GM23338 (cell line): ENCODE measurements around the gene P2RX4. TPM values are rescaled to one million over a fixed set of nuclear protein-coding genes. Genes with fewer than 3 reads are reported as not detected.

Source experiments
- ATAC-seq: fragments of 200-7000 bp; cut with Tn5 transposase; 3 replicates; pipeline ENCODE4 v1.9.1; 2020
- DNase-seq: peaks from one replicate; pipeline ENCODE4 v3.0.0-alpha.2; 2015; ENCODE audit warnings: low spot score
- H2AFZ ChIP-seq: fragments of 200-600 bp; sonication (generic); 2 replicates; pipeline ENCODE4 v1.8.0; 2016; ENCODE audit warnings: antibody characterized with exemption, mild to moderate bottlenecking, moderate library complexity
- H3F3A ChIP-seq: fragments of 200-600 bp; sonication (generic); replicated peaks from 2 replicates; pipeline ENCODE4 v1.8.0; 2017; ENCODE audit warnings: antibody characterized with exemption, mixed run types, low read depth
- H3K27ac ChIP-seq: fragments of 200-600 bp; sonication (generic); 2 replicates; pipeline ENCODE4 v1.6.1; 2016; ENCODE audit warnings: low read depth
- H3K27me3 ChIP-seq: fragments of 200-600 bp; sonication (generic); 2 replicates; pipeline ENCODE4 v1.8.0; 2016; ENCODE audit warnings: mild to moderate bottlenecking, mixed run types, moderate library complexity; ENCODE audit not compliant: insufficient read depth
- H3K36me3 ChIP-seq: fragments of 200-600 bp; sonication (generic); 2 replicates; pipeline ENCODE4 v1.8.0; 2016; ENCODE audit warnings: mild to moderate bottlenecking; ENCODE audit not compliant: insufficient read depth
- H3K4me1 ChIP-seq: fragments of 200-600 bp; sonication (generic); 2 replicates; pipeline ENCODE4 v1.8.0; 2016; ENCODE audit warnings: mild to moderate bottlenecking, moderate library complexity; ENCODE audit not compliant: insufficient read depth
- H3K4me2 ChIP-seq: fragments of 200-600 bp; sonication (generic); 2 replicates; pipeline ENCODE4 v1.7.1; 2017; ENCODE audit warnings: mixed run types
- H3K4me3 ChIP-seq: fragments of 200-600 bp; sonication (generic); 2 replicates; pipeline ENCODE4 v1.6.1; 2016; ENCODE audit warnings: mixed run types
- H3K79me2 ChIP-seq: fragments of 200-600 bp; sonication (generic); replicated peaks from 2 replicates; pipeline ENCODE4 v1.8.0; 2017; ENCODE audit warnings: mild to moderate bottlenecking; ENCODE audit not compliant: insufficient read depth
- H3K9me2 ChIP-seq: fragments of 200-600 bp; sonication (generic); 2 replicates; pipeline ENCODE4 v1.8.0; 2017; ENCODE audit not compliant: insufficient read depth
- H4K20me1 ChIP-seq: fragments of 200-600 bp; sonication (generic); replicated peaks from 2 replicates; pipeline ENCODE4 v1.8.0; 2017; ENCODE audit warnings: mild to moderate bottlenecking; ENCODE audit not compliant: insufficient read depth
- H3K27ac Mint-ChIP-seq: 2 replicates; pipeline ENCODE4 v1.8.0; 2020; ENCODE audit warnings: inconsistent platforms, mild to moderate bottlenecking, moderate library complexity, mixed read lengths
- H3K27me3 Mint-ChIP-seq: 3 replicates; pipeline ENCODE4 v1.8.0; 2022; ENCODE audit warnings: low read depth, mild to moderate bottlenecking, moderate library complexity, mixed read lengths, inconsistent platforms; ENCODE audit not compliant: insufficient read depth, poor library complexity
- H3K36me3 Mint-ChIP-seq: 3 replicates; pipeline ENCODE4 v1.8.0; 2021; ENCODE audit warnings: low read depth, mild to moderate bottlenecking, inconsistent platforms, moderate library complexity, mixed read lengths
- H3K4me1 Mint-ChIP-seq: 3 replicates; pipeline ENCODE4 v1.8.0; 2020; ENCODE audit warnings: mild to moderate bottlenecking, inconsistent platforms, mixed read lengths
- H3K4me3 Mint-ChIP-seq: 3 replicates; pipeline ENCODE4 v1.8.0; 2021; ENCODE audit warnings: moderate library complexity, mild to moderate bottlenecking, inconsistent platforms, mixed read lengths
- H3K9me3 Mint-ChIP-seq: 3 replicates; pipeline ENCODE4 v1.8.0; 2020; ENCODE audit warnings: moderate library complexity, mild to moderate bottlenecking, inconsistent platforms, mixed read lengths
- CREB1 ChIP-seq: fragments of 250-450 bp; sonication (Bioruptor Pico); IDR thresholded peaks from 2 replicates; pipeline ENCODE4 v1.5.0; 2020; ENCODE audit warnings: low read depth, mild to moderate bottlenecking, moderate library complexity
- EZH2 ChIP-seq: fragments of 200-600 bp; sonication (generic); IDR thresholded peaks from one replicate; pipeline ENCODE4 v1.8.0; 2017; ENCODE audit warnings: antibody characterized with exemption, mild to moderate bottlenecking, low read depth; ENCODE audit not compliant: unreplicated experiment
- EZH2phosphoT487 ChIP-seq: fragments of 200-600 bp; sonication (generic); IDR thresholded peaks from one replicate; pipeline ENCODE4 v1.8.1; 2018; ENCODE audit warnings: antibody characterized with exemption; ENCODE audit not compliant: unreplicated experiment
- JUNB ChIP-seq: IDR thresholded peaks from one replicate; pipeline ENCODE4 v1.6.1; 2016; ENCODE audit warnings: antibody characterized with exemption; ENCODE audit not compliant: unreplicated experiment
- NANOG ChIP-seq: IDR thresholded peaks from 2 replicates; pipeline ENCODE4 v1.6.1; 2016; ENCODE audit warnings: antibody characterized with exemption, borderline replicate concordance
- POLR2AphosphoS5 ChIP-seq: IDR thresholded peaks from 2 replicates; pipeline ENCODE4 v1.6.1; 2016; ENCODE audit warnings: antibody characterized with exemption, low read depth
- STAT1 ChIP-seq: IDR thresholded peaks from one replicate; pipeline ENCODE4 v1.6.1; 2016; ENCODE audit warnings: antibody characterized with exemption; ENCODE audit not compliant: unreplicated experiment
- ZNF114 ChIP-seq: fragments of 250-450 bp; sonication (Bioruptor Pico); IDR thresholded peaks from 2 replicates; pipeline ENCODE4 v1.5.0; 2020; ENCODE audit warnings: mild to moderate bottlenecking, moderate library complexity
- ZNF331 ChIP-seq: fragments of 250-450 bp; sonication (Bioruptor Pico); IDR thresholded peaks from 2 replicates; pipeline ENCODE4 v1.5.0; 2020; ENCODE audit warnings: low read depth, mild to moderate bottlenecking, moderate library complexity
- polyA plus RNA-seq: library from polyadenylated mRNA; unstranded; fragments of >200 nt; fragmentation: Nextera tagmentation; extraction: Ambion mirVana; gene quantifications from 2 replicates; pipeline ENCODE4 v1.2.1, GENCODE V29; 2016
- total RNA-seq: library from RNA; depleted of rRNA; stranded (reverse); fragments of >200 nt; shearing (Covaris generic); gene quantifications from 2 replicates; pipeline ENCODE4 v1.2.3, GENCODE V29; 2014
- TF ChIP-seq, protein P1 (sequence below): fragments of 250-450 bp; sonication (Bioruptor Pico); IDR thresholded peaks from 2 replicates; pipeline ENCODE4 v1.5.0; 2020; ENCODE audit warnings: mild to moderate bottlenecking, moderate library complexity
- TF ChIP-seq, protein P2 (sequence below): IDR thresholded peaks from 2 replicates; pipeline ENCODE4 v1.6.1; 2016; ENCODE audit warnings: antibody characterized with exemption
- TF ChIP-seq, protein P3 (sequence below): IDR thresholded peaks from one replicate; pipeline ENCODE4 v1.6.1; 2018; ENCODE audit warnings: antibody characterized with exemption; ENCODE audit not compliant: unreplicated experiment
- TF ChIP-seq, protein P4 (sequence below), 2 experiments: fragments of 200-600 bp in 1 of 2; sonication (generic) in 1 of 2; conservative IDR thresholded peaks; 2 replicates each; pipeline versions ENCODE4 v1.5.1 to v1.6.1; 2016 to 2017; ENCODE audit warnings: antibody characterized with exemption in 2 of 2, low read depth in 2 of 2, mild to moderate bottlenecking in 2 of 2, moderate library complexity in 1 of 2

Gene P2RX4
- total and polyA plus RNA-seq, 2 experiments from 2014 or later, result 5.6 to 18.9 TPM

DNA sequence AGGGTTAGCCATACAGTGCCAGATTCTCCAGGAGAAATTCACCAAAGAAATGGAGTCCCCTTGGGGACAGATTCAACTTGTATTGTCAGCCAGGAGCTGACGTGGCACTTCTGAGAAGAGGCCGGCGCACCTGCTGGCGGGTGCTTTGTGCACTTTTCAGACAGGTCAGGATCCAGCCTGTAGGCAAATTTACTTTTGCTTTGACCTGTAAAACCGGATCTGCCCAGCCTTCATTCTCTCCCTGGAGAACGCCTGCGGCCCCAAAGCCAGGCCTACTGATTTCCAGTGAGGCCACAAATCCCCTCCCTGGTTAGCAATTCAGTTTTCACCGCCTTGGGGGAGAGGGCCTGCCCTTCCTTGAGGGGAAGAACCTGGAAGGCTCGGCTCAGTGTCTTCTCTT is 17.4 kb downstream of the P2RX4 start:
- Mint-ChIP-seq H3K36me3 (peaks cover 3% of the 10 kb centered on the region; the same call in 1 of the 3 replicates), H3K27me3 (peaks cover 2% of the 10 kb centered on the region), H3K27ac (no peak overlapping the region), H3K9me3 (no peaks in the 10 kb centered on the region), H3K4me1 (peaks cover 3% of the 10 kb centered on the region; the same call in 2 of the 3 replicates), H3K4me3 (no peak overlapping the region)
- TF ChIP-seq JUNB (no peak), NANOG (no peak), ZNF114 (CRISPR knock-in tag) (no peak), POLR2AphosphoS5 (no peak), EZH2phosphoT487 (no peak), STAT1 (no peak), CREB1 (CRISPR knock-in tag) (no peak), ZNF331 (CRISPR knock-in tag) (no peak), EZH2 (no peak)
- TF ChIP-seq, protein P1, sequence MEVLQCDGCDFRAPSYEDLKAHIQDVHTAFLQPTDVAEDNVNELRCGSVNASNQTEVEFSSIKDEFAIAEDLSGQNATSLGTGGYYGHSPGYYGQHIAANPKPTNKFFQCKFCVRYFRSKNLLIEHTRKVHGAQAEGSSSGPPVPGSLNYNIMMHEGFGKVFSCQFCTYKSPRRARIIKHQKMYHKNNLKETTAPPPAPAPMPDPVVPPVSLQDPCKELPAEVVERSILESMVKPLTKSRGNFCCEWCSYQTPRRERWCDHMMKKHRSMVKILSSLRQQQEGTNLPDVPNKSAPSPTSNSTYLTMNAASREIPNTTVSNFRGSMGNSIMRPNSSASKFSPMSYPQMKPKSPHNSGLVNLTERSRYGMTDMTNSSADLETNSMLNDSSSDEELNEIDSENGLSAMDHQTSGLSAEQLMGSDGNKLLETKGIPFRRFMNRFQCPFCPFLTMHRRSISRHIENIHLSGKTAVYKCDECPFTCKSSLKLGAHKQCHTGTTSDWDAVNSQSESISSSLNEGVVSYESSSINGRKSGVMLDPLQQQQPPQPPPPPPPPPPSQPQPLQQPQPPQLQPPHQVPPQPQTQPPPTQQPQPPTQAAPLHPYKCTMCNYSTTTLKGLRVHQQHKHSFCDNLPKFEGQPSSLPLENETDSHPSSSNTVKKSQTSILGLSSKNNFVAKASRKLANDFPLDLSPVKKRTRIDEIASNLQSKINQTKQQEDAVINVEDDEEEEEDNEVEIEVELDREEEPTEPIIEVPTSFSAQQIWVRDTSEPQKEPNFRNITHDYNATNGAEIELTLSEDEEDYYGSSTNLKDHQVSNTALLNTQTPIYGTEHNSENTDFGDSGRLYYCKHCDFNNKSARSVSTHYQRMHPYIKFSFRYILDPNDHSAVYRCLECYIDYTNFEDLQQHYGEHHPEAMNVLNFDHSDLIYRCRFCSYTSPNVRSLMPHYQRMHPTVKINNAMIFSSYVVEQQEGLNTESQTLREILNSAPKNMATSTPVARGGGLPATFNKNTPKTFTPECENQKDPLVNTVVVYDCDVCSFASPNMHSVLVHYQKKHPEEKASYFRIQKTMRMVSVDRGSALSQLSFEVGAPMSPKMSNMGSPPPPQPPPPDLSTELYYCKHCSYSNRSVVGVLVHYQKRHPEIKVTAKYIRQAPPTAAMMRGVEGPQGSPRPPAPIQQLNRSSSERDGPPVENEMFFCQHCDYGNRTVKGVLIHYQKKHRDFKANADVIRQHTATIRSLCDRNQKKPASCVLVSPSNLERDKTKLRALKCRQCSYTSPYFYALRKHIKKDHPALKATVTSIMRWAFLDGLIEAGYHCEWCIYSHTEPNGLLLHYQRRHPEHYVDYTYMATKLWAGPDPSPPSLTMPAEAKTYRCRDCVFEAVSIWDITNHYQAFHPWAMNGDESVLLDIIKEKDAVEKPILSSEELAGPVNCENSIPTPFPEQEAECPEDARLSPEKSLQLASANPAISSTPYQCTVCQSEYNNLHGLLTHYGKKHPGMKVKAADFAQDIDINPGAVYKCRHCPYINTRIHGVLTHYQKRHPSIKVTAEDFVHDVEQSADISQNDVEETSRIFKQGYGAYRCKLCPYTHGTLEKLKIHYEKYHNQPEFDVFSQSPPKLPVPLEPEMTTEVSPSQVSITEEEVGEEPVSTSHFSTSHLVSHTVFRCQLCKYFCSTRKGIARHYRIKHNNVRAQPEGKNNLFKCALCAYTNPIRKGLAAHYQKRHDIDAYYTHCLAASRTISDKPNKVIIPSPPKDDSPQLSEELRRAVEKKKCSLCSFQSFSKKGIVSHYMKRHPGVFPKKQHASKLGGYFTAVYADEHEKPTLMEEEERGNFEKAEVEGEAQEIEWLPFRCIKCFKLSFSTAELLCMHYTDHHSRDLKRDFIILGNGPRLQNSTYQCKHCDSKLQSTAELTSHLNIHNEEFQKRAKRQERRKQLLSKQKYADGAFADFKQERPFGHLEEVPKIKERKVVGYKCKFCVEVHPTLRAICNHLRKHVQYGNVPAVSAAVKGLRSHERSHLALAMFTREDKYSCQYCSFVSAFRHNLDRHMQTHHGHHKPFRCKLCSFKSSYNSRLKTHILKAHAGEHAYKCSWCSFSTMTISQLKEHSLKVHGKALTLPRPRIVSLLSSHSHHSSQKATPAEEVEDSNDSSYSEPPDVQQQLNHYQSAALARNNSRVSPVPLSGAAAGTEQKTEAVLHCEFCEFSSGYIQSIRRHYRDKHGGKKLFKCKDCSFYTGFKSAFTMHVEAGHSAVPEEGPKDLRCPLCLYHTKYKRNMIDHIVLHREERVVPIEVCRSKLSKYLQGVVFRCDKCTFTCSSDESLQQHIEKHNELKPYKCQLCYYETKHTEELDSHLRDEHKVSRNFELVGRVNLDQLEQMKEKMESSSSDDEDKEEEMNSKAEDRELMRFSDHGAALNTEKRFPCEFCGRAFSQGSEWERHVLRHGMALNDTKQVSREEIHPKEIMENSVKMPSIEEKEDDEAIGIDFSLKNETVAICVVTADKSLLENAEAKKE (CRISPR knock-in tag), result no peak
- TF ChIP-seq, protein P2, sequence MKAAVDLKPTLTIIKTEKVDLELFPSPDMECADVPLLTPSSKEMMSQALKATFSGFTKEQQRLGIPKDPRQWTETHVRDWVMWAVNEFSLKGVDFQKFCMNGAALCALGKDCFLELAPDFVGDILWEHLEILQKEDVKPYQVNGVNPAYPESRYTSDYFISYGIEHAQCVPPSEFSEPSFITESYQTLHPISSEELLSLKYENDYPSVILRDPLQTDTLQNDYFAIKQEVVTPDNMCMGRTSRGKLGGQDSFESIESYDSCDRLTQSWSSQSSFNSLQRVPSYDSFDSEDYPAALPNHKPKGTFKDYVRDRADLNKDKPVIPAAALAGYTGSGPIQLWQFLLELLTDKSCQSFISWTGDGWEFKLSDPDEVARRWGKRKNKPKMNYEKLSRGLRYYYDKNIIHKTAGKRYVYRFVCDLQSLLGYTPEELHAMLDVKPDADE, result no peak
- TF ChIP-seq, protein P3, sequence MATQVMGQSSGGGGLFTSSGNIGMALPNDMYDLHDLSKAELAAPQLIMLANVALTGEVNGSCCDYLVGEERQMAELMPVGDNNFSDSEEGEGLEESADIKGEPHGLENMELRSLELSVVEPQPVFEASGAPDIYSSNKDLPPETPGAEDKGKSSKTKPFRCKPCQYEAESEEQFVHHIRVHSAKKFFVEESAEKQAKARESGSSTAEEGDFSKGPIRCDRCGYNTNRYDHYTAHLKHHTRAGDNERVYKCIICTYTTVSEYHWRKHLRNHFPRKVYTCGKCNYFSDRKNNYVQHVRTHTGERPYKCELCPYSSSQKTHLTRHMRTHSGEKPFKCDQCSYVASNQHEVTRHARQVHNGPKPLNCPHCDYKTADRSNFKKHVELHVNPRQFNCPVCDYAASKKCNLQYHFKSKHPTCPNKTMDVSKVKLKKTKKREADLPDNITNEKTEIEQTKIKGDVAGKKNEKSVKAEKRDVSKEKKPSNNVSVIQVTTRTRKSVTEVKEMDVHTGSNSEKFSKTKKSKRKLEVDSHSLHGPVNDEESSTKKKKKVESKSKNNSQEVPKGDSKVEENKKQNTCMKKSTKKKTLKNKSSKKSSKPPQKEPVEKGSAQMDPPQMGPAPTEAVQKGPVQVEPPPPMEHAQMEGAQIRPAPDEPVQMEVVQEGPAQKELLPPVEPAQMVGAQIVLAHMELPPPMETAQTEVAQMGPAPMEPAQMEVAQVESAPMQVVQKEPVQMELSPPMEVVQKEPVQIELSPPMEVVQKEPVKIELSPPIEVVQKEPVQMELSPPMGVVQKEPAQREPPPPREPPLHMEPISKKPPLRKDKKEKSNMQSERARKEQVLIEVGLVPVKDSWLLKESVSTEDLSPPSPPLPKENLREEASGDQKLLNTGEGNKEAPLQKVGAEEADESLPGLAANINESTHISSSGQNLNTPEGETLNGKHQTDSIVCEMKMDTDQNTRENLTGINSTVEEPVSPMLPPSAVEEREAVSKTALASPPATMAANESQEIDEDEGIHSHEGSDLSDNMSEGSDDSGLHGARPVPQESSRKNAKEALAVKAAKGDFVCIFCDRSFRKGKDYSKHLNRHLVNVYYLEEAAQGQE, result no peak
- TF ChIP-seq, protein P4, sequence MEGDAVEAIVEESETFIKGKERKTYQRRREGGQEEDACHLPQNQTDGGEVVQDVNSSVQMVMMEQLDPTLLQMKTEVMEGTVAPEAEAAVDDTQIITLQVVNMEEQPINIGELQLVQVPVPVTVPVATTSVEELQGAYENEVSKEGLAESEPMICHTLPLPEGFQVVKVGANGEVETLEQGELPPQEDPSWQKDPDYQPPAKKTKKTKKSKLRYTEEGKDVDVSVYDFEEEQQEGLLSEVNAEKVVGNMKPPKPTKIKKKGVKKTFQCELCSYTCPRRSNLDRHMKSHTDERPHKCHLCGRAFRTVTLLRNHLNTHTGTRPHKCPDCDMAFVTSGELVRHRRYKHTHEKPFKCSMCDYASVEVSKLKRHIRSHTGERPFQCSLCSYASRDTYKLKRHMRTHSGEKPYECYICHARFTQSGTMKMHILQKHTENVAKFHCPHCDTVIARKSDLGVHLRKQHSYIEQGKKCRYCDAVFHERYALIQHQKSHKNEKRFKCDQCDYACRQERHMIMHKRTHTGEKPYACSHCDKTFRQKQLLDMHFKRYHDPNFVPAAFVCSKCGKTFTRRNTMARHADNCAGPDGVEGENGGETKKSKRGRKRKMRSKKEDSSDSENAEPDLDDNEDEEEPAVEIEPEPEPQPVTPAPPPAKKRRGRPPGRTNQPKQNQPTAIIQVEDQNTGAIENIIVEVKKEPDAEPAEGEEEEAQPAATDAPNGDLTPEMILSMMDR (conservative IDR thresholded peaks at IDR 0.05; ENCODE audit: low read depth in 2 of 2), result no peak
- H3K27me3 ChIP-seq, result no peaks in the 10 kb centered on the region
- ATAC-seq (no peak), DNase-seq (no peak)
- H3K4me1 ChIP-seq, result no peaks in the 10 kb centered on the region
- H4K20me1 ChIP-seq, result no peaks in the 10 kb centered on the region
- no peak overlapping the region for H3K4me2 ChIP-seq
- no peak overlapping the region for H3K4me3 ChIP-seq
- H3F3A ChIP-seq, result no peaks in the 10 kb centered on the region
- H3K79me2 ChIP-seq, result no peaks in the 10 kb centered on the region
- H3K36me3 ChIP-seq, result 0 out of 2 replicates have a peak, but pooled peaks cover 2% of the 10 kb centered on the region
- no peak overlapping the region for H3K27ac ChIP-seq
- H3K9me2 ChIP-seq, result no peaks in the 10 kb centered on the region
- no peak overlapping the region for H2AFZ ChIP-seq
